ENCODE measurements around the gene RPL36. TPM values are rescaled to one million over a fixed set of nuclear protein-coding genes. Genes with fewer than 3 reads are reported as not detected.

Gene RPL36
- total RNA-seq, 1 donor from 2014 or later, result 1,018 TPM

DNA sequence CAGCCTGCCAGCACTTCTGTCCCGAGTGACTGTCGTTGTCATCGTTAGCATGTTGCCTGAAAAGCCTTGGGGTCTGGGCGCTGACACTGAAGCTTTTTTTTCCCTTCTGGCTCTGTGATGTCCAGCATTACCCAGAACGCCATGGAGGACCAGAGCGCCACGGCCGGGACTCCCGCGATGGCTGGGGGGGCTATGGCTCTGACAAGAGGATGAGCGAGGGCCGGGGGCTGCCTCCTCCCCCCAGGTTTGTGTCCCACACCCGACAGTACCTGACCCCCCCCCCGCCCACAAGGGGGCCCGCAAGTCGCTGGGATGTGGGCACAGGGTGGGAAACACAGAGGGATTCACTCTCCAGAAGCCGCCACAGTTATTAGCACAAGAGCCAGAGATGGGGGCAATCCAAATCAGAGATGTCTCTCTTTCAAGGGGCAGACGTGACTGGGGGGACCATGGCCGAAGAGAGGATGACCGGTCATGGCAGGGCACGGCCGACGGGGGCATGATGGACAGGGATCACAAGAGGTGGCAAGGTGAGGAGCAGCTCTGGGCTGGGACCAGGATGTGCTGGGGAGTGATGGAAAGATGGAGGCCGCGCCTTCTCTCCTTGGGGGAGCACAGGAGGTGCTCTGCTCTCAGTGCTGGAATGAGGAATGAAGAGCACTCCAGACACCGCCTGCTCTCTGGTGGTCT is 23.0 kb upstream of the RPL36 start:
- DNase-seq (ENCODE audit: low read depth), result no peak
- Histone ChIP-seq H3K4me3 (ENCODE audit: low read depth, low read length) (no peak overlapping the region), H3K27me3 (ENCODE audit: control insufficient read depth, insufficient read depth, low read length) (no peaks in the 10 kb centered on the region), H3K36me3 (ENCODE audit: control insufficient read depth, insufficient read depth, low read length) (peaks cover 23% of the 10 kb centered on the region)
- TF ChIP-seq, protein P1, sequence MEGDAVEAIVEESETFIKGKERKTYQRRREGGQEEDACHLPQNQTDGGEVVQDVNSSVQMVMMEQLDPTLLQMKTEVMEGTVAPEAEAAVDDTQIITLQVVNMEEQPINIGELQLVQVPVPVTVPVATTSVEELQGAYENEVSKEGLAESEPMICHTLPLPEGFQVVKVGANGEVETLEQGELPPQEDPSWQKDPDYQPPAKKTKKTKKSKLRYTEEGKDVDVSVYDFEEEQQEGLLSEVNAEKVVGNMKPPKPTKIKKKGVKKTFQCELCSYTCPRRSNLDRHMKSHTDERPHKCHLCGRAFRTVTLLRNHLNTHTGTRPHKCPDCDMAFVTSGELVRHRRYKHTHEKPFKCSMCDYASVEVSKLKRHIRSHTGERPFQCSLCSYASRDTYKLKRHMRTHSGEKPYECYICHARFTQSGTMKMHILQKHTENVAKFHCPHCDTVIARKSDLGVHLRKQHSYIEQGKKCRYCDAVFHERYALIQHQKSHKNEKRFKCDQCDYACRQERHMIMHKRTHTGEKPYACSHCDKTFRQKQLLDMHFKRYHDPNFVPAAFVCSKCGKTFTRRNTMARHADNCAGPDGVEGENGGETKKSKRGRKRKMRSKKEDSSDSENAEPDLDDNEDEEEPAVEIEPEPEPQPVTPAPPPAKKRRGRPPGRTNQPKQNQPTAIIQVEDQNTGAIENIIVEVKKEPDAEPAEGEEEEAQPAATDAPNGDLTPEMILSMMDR (IDR thresholded peaks at IDR 0.05; ENCODE audit: insufficient read depth, low read length, severe bottlenecking), result no peak
- FAIRE-seq, result no peak

DNA sequence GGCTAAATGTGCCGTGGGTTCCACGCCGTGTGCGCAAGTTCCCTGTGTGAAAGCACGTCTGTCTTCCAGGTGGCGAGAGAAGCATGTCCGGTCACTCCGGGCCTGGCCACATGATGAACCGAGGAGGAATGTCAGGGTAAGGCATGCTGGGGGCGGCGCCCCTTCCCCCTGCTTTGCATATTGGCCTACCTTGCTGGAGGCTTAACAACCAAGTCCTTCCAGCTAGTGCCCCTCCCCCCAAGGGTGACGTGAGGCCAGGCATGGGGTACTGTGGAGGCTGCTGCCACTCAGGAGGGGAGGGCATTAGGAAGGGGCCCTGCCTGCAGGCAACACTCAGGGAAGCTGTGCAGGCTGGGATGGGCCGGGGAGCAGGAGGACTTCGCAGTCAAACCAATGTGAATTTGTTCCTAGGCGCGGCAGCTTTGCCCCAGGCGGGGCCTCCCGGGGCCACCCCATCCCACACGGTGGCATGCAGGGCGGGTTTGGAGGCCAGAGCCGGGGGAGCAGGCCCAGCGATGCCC is 22.3 kb upstream of the RPL36 start:
- TF ChIP-seq, protein P1 (IDR thresholded peaks at IDR 0.05; ENCODE audit: insufficient read depth, low read length, severe bottlenecking), result no peak
- DNase-seq (ENCODE audit: low read depth) (no peak), FAIRE-seq (no peak)
- H3K27me3 ChIP-seq (ENCODE audit: control insufficient read depth, insufficient read depth, low read length), result no peaks in the 10 kb centered on the region
- H3K36me3 ChIP-seq (ENCODE audit: control insufficient read depth, insufficient read depth, low read length), result peaks cover 22% of the 10 kb centered on the region
- H3K4me3 ChIP-seq (ENCODE audit: low read depth, low read length), result no peak overlapping the region

DNA sequence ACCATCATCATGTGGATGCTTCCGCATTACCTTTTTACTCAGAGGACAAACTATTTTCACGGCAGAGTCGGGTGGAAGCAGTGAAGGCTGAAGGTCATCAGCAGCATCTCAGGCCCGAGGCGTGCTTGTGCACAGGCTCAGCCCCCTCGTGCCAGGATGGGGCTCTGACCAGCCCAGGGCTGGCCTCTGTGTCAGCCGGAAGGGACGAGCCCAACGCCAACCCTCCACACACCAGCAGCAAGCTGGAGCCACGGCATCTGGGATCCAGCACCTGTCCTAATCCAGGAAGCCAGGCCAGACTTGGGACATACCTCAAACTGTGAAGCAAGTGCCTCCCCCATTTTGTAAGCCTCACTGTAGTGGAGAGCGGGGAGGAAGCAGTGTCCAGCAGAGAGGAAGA is 20.9 kb upstream of the RPL36 start:
- H3K27me3 ChIP-seq (ENCODE audit: control insufficient read depth, insufficient read depth, low read length), result no peaks in the 10 kb centered on the region
- DNase-seq (ENCODE audit: low read depth), result no peak
- FAIRE-seq, result no peak
- H3K36me3 ChIP-seq (ENCODE audit: control insufficient read depth, insufficient read depth, low read length), result peaks cover 22% of the 10 kb centered on the region
- TF ChIP-seq, protein P1 (IDR thresholded peaks at IDR 0.05; ENCODE audit: insufficient read depth, low read length, severe bottlenecking), result no peak
- no peak overlapping the region for H3K4me3 ChIP-seq (ENCODE audit: low read depth, low read length)

DNA sequence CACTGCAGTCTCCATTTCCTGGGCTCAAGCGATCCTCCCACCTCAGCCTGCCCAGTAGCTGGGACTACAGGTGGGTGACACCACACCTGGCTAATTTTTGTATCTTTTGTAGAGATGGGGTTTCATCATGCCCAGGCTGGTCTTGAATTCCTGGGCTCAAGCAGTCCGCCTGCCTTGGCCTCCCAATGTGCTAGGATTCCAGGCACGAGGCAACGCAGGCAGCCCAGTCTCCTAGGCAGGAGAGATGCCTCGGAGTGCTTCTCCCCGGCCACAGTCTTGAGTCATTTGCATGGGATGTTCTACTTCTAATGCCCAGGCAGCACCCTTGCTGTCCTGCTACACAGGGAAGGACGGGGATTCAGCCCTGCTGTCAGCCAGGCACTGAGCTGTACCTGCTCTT is 18.5 kb upstream of the RPL36 start:
- TF ChIP-seq, protein P1 (IDR thresholded peaks at IDR 0.05; ENCODE audit: insufficient read depth, low read length, severe bottlenecking), result no peak
- FAIRE-seq, result no peak
- H3K4me3 ChIP-seq (ENCODE audit: low read depth, low read length), result no peak overlapping the region
- no peaks in the 10 kb centered on the region for H3K27me3 ChIP-seq (ENCODE audit: control insufficient read depth, insufficient read depth, low read length)
- DNase-seq (ENCODE audit: low read depth), result no peak
- peaks cover 19% of the 10 kb centered on the region for H3K36me3 ChIP-seq (ENCODE audit: control insufficient read depth, insufficient read depth, low read length)

DNA sequence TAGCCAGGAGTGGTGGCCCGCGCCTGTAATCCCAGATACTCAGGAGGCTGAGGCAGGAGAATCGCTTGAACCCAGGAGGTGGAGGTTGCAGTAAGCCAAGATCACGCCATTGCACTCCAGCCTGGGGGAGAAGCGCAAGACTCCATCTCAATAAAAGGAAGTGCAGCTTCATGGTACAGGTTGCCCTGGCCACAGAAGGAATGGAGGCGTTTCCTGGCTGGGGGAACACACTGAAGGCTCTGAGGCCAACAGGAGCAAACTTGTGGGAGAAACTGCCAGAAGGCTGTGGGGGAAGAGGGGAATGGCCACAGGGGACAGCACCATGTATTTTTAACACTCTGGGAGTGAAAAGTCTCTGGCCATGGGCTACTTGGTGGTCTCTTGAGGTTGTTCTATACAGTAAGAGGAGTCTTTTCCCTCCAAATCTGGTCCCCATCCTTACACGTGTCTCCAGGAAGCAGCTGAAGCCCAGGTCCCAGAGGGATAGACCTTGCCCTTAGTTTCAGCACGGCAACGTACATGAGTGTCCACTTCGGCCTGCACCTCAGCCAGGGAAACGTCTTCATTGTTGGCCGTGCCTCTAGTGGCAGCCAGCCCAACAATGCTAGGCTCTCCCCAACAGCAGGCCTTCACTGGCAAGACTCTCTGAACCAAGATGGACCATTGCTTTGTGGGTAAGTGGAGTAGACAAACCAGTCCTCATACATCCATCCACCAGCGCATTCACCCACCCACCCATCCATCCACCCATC is 17.2 kb upstream of the RPL36 start:
- DNase-seq (ENCODE audit: low read depth) (no peak), FAIRE-seq (no peak)
- no peaks in the 10 kb centered on the region for H3K27me3 ChIP-seq (ENCODE audit: control insufficient read depth, insufficient read depth, low read length)
- H3K4me3 ChIP-seq (ENCODE audit: low read depth, low read length), result no peak overlapping the region
- peaks cover 12% of the 10 kb centered on the region for H3K36me3 ChIP-seq (ENCODE audit: control insufficient read depth, insufficient read depth, low read length)
- TF ChIP-seq, protein P1 (IDR thresholded peaks at IDR 0.05; ENCODE audit: insufficient read depth, low read length, severe bottlenecking), result no peak

All from bronchial epithelial cell (primary cell).